HG03558 (cell line): ENCODE results near the gene DROSHA.

Experiments used
- ATAC-seq: cut with Tn5 transposase; IDR thresholded peaks from one replicate; pipeline ENCODE4 v1.9.1; 2021; ENCODE audit warnings: moderate number of reproducible peaks; ENCODE audit not compliant: unreplicated experiment; ENCODE audit errors: extremely low read depth

DROSHA gene

DNA sequence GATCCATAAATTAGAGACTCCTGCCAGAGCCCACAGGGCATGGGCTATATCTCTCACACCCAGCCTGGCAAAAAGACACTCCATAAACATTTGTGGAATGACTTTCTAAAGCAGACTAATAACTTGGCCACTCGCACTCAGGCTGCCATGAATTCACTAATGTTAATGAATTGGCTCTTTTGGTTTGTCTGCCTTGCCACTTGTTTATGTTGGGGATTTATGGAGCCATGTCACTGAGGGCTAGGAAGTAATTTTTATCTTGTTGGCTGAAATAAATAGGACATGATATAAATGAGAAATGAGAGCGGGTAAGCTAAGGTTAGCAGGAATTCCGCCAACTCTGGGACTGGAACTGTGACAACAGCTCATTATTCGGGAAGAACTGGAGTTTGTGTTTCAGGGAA lies 55.2 kb downstream of the DROSHA start:
- no peak for ATAC-seq

- no peak for ATAC-seq
Measured at GRCh38 chr5:31471916-31472315, 60.0 kb downstream of the DROSHA start.

GRCh38 chr5:31471040-31471439 lies 60.9 kb downstream of the DROSHA start:
- ATAC-seq: no peak

GRCh38 chr5:31470608-31471007 lies 61.3 kb downstream of the DROSHA start:
- ATAC-seq: no peak

- no peak for ATAC-seq
Measured at GRCh38 chr5:31469886-31470285, 62.0 kb downstream of the DROSHA start.

DNA sequence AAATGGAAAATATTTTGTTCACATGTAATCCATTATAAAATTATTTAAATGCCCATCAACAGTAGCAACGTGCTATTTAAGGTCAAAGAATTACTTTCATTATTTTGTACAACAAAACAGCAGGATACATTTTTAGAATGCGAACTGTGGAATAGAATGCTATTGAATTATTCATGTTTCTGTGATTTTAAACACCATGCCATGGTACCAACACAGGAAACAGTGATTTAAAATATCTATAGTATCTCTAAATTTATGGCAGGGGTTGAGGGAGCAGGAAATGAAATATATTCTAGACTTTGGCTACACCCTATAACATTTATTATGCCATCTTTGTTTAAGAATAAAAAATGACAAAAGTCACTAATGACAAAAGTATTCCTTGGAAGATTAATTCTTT lies 62.4 kb downstream of the DROSHA start:
- no peak for ATAC-seq

- ATAC-seq: no peak
Measured at GRCh38 chr5:31465291-31465690, 66.6 kb downstream of the DROSHA start.

DNA sequence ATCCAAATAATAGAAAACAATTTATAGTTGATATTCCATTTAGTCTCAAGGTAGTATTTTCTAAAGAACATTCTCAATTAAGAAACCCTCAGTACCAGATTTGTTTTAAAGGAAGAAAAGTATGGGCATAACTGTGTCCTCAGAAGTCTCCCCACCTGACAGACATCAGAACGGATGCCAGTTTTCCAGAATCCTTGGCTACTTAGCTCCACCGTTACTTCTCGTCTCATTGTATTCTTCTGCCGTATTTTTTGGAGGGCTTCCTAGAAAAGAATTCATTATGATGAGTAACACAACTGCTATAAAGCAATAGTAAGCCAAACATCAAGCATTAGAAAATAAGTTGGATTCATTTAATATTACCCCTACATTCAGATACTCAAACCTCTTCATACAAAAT lies 67.8 kb downstream of the DROSHA start:
- ATAC-seq: no peak

- no peak for ATAC-seq
Measured at GRCh38 chr5:31463351-31463750, 68.5 kb downstream of the DROSHA start.

DNA sequence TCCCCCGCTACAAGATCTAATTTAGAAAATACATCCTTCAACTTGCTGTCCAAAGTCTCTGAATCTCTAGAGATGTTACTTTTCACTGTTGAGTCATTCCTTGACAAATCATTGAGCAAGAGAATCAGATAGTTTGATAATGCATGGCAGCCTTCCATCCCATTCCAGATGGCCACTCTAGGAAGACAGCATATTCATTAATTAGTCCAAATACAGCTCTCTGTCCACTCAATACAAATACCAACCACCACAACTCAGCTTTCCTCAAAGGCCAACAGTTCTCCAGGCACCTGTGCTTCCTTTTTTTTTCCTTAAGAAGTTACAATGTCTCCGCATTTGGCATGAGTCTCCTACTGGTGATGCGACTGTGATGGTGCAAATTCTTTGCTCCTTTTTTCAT lies 72.3 kb downstream of the DROSHA start:
- ATAC-seq: no peak

- ATAC-seq: no peak
Measured at GRCh38 chr5:31455172-31455571, 76.7 kb downstream of the DROSHA start.

DNA sequence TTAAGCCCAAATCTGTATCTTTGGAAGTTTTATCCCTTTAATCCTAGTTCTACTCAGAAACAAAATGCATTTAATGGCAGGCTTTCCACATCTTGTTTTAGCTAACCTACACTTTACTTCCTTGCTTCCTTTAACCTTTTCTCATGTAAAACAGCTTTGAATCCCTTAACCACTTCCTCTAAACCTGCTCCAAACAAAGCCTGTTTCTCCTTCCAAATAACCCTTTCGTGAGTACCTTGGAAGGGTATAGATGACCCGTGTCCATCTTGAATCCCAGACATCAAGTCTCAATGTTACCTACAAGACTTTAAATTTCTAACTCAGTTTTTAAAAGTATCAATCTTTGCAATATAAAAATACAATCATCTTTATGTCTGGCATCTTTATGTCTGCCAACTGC lies 78.4 kb downstream of the DROSHA start:
- ATAC-seq: no peak

GRCh38 chr5:31452314-31452713 lies 79.6 kb downstream of the DROSHA start:
- no peak for ATAC-seq

- ATAC-seq: no peak
Measured at GRCh38 chr5:31449962-31450361, 81.9 kb downstream of the DROSHA start.

DNA sequence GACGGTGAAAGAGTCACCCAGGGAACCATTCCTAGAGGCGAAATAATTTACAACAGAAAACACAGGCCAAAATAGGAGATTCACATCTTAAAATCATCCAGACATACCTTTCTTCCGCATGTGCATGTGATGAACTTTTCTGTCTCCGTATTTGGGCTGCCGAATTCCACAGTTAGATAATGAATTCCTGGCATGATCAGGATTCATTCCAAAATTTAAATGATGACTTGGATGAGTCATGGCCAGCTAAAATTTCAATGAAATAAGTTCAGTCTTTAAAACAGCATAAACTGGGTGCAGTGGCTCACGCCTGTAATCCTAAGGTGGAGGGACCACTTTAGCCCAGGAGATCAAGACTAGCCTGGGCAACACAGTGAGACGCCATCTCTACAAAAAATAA lies 82.7 kb downstream of the DROSHA start:
- no peak for ATAC-seq

DNA sequence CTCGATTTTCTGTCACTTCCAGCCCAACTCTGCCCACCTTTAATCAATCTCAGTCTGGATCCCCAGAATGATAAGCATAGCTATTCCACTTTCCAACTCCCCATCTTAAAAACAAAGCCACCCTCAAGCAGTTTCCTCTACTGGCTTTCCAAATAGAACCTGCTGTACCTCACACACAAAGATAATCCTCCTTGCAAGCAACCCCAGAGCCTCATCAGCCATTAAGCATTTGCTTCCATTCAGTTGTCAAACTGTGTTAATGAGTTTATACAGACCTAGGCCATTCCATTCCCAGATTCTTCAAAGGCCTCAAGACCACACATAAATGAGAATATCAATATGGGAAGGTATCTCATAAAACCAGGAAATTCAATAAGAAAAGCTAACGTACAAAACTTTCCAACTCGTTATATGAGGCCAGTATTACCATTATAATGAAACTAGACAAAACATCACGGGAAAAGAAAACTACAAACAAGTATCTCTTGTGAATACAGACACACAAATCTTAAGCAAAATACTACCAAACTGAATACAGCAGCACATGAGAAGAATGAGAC lies 86.8 kb downstream of the DROSHA start:
- ATAC-seq: no peak

GRCh38 chr5:31443572-31443971 lies 88.3 kb downstream of the DROSHA start:
- no peak for ATAC-seq

- no peak for ATAC-seq
Measured at GRCh38 chr5:31442058-31442745, 89.7 kb downstream of the DROSHA start.

- ATAC-seq: no peak
Measured at GRCh38 chr5:31436851-31437250, 95.0 kb downstream of the DROSHA start.

GRCh38 chr5:31435730-31436129 lies 96.2 kb downstream of the DROSHA start:
- no peak for ATAC-seq

DNA sequence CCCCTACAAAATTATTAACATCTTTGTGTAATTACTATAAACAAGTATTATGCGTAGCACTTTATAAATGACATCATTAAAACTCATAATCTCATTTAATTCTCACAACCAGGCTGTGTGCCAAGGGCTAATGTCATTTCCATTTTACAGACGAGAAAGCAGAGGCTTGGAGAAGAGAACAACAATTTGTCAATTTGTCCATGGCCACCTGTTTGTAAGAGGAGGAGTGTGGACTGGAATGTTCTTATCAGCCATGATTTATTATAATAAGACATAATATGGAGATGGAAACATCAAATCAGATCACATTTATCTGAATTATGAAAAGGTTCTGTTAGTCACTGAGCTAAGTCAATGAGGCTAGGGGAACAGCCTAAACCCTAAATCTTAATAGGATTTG lies 97.0 kb downstream of the DROSHA start:
- no peak for ATAC-seq

DNA sequence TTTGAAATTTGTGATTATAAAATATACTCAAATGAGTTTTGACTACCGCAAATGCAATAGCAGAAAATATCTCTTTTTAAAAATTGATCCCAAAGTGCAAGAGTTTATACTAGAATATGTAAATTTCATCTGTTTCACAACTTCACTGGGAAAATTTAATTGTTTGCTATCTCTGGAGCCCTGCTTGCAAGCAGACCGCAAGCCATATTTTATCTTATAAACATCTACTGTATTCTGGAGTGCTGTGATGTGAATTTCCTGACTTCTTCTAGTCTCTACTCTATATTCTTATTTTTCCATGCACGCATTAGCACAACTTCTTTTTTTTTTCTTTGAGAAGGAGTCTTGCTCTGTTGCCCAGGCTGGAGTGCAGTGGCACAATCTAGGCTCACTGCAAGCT lies 98.7 kb downstream of the DROSHA start:
- ATAC-seq: no peak
